Measurements from ENCODE around the gene TTLL12.

TTLL12 gene

GRCh38 chr22:43126501-43127165, 60.3 kb downstream of the TTLL12 start:
- WGBS, 2 experiments (ENCODE audit: insufficient coverage in 2 of 2) = 50 to 72% methylated on average over 3 to 5 of the region's 5 CpGs
- peak overlapping the region; percentile 45 for H3K27ac ChIP-seq (ENCODE audit: low read depth, low read length, severe bottlenecking)
- H3K4me1 ChIP-seq (ENCODE audit: control insufficient read depth, insufficient read depth, low read length, poor library complexity, severe bottlenecking) = peaks cover 18% of the 10 kb centered on the region
- no peaks in the 10 kb centered on the region for H3K9me3 ChIP-seq (ENCODE audit: control insufficient read depth, low read length)
- no peak overlapping the region for H3K4me3 ChIP-seq (ENCODE audit: extremely low read depth, insufficient read depth, low read length, poor library complexity, severe bottlenecking)
- no peaks in the 10 kb centered on the region for H3K36me3 ChIP-seq (ENCODE audit: control insufficient read depth, insufficient read depth, low read length)

GRCh38 chr22:43118953-43119458, 67.9 kb downstream of the TTLL12 start:
- Histone ChIP-seq H3K4me3 (ENCODE audit: extremely low read depth, insufficient read depth, low read length, poor library complexity, severe bottlenecking) (no peak overlapping the region), H3K27ac (ENCODE audit: low read depth, low read length, severe bottlenecking) (no peak overlapping the region), H3K36me3 (ENCODE audit: control insufficient read depth, insufficient read depth, low read length) (no peaks in the 10 kb centered on the region), H3K9me3 (ENCODE audit: control insufficient read depth, low read length) (no peaks in the 10 kb centered on the region), H3K4me1 (ENCODE audit: control insufficient read depth, insufficient read depth, low read length, poor library complexity, severe bottlenecking) (no peaks in the 10 kb centered on the region)
- WGBS, 2 experiments (ENCODE audit: insufficient coverage in 2 of 2) = 87 to 93% methylated on average over 3 to 5 of the region's 7 CpGs

- Histone ChIP-seq H3K4me1 (ENCODE audit: control insufficient read depth, insufficient read depth, low read length, poor library complexity, severe bottlenecking) (peaks cover 4% of the 10 kb centered on the region), H3K27ac (ENCODE audit: low read depth, low read length, severe bottlenecking) (no peak overlapping the region), H3K4me3 (ENCODE audit: extremely low read depth, insufficient read depth, low read length, poor library complexity, severe bottlenecking) (no peak overlapping the region), H3K9me3 (ENCODE audit: control insufficient read depth, low read length) (no peaks in the 10 kb centered on the region), H3K36me3 (ENCODE audit: control insufficient read depth, insufficient read depth, low read length) (no peaks in the 10 kb centered on the region)
- 80 to 83% methylated on average over 18 to 19 of the region's 21 CpGs for WGBS, 2 experiments (ENCODE audit: insufficient coverage in 2 of 2)
Observed at GRCh38 chr22:43118024-43118849, 68.7 kb downstream of the TTLL12 start.

GRCh38 chr22:43116932-43117331, 70.0 kb downstream of the TTLL12 start:
- peaks cover 4% of the 10 kb centered on the region for H3K4me1 ChIP-seq (ENCODE audit: control insufficient read depth, insufficient read depth, low read length, poor library complexity, severe bottlenecking)
- 92 to 100% methylated on average over 6 of the region's 7 CpGs for WGBS, 2 experiments (ENCODE audit: insufficient coverage in 2 of 2)

More at GRCh38 chr22:43116932-43117331, 70.0 kb downstream of the TTLL12 start:
- no peak overlapping the region for H3K27ac ChIP-seq (ENCODE audit: low read depth, low read length, severe bottlenecking)
- no peaks in the 10 kb centered on the region for H3K9me3 ChIP-seq (ENCODE audit: control insufficient read depth, low read length)
- no peak overlapping the region for H3K4me3 ChIP-seq (ENCODE audit: extremely low read depth, insufficient read depth, low read length, poor library complexity, severe bottlenecking)
- H3K36me3 ChIP-seq (ENCODE audit: control insufficient read depth, insufficient read depth, low read length) = no peaks in the 10 kb centered on the region

Measured in mesodermal cell (in vitro differentiated cells).